Parathyroid adenoma (tissue), 2 donors: ENCODE measurements around the gene ZBTB7B.

ENCODE experiments used
- H2AFZ ChIP-seq: fragments of 300-600 bp; sonication (generic); one replicate; pipeline ENCODE4 v1.7.0; 2017; ENCODE audit warnings: antibody characterized with exemption, mild to moderate bottlenecking
- H3K27ac ChIP-seq: fragments of 300-600 bp; sonication (generic); one replicate; pipeline ENCODE4 v1.7.0; 2017
- H3K27me3 ChIP-seq: fragments of 300-600 bp; sonication (generic); one replicate; pipeline ENCODE4 v1.7.0; 2017; ENCODE audit warnings: low read length; ENCODE audit not compliant: control insufficient read depth, insufficient read depth
- H3K36me3 ChIP-seq: fragments of 300-600 bp; sonication (generic); one replicate; pipeline ENCODE4 v1.7.0; 2017; ENCODE audit warnings: low read length; ENCODE audit not compliant: control insufficient read depth, insufficient read depth
- H3K4me1 ChIP-seq: fragments of 300-600 bp; sonication (generic); one replicate; pipeline ENCODE4 v1.7.0; 2017; ENCODE audit warnings: control low read depth
- H3K4me2 ChIP-seq: fragments of 300-600 bp; sonication (generic); one replicate; pipeline ENCODE4 v1.7.0; 2017; ENCODE audit warnings: low read length
- H3K4me3 ChIP-seq: fragments of 300-600 bp; sonication (generic); one replicate; pipeline ENCODE4 v1.7.0; 2017; ENCODE audit warnings: low read depth, low read length
- H3K79me2 ChIP-seq: fragments of 300-600 bp; sonication (generic); one replicate; pipeline ENCODE4 v1.7.0; 2017; ENCODE audit warnings: control low read depth
- H3K9ac ChIP-seq: fragments of 300-600 bp; sonication (generic); one replicate; pipeline ENCODE4 v1.7.0; 2017; ENCODE audit warnings: mild to moderate bottlenecking
- H3K9me3 ChIP-seq: fragments of 300-600 bp; sonication (generic); one replicate; pipeline ENCODE4 v1.7.0; 2017; ENCODE audit warnings: low read length; ENCODE audit not compliant: control insufficient read depth
- CTCF ChIP-seq: fragments of 300-600 bp; sonication (generic); IDR thresholded peaks from one replicate; pipeline ENCODE4 v1.7.0; 2017; ENCODE audit warnings: antibody characterized with exemption, mild to moderate bottlenecking
- donor health status: primary hyperparathyroidism.

The ZBTB7B gene

GRCh38 chr1:155005076-155006011, 2.7 kb downstream of the ZBTB7B start:
- peak overlapping the region; percentile 54 for H3K27ac ChIP-seq
- H3K9ac ChIP-seq, result no peak overlapping the region
- no peaks in the 10 kb centered on the region for H3K27me3 ChIP-seq
- no peak for TF ChIP-seq CTCF
- peak overlapping the region; percentile 99 for H3K4me2 ChIP-seq
- H3K4me1 ChIP-seq, result peaks cover 10% of the 10 kb centered on the region
- H3K4me3 ChIP-seq, result peak overlapping the region; percentile 99
- no peaks in the 10 kb centered on the region for H3K9me3 ChIP-seq
- peaks cover 7% of the 10 kb centered on the region for H3K79me2 ChIP-seq
- no peaks in the 10 kb centered on the region for H3K36me3 ChIP-seq
- no peak overlapping the region for H2AFZ ChIP-seq

- H3K9me3 ChIP-seq, result no peaks in the 10 kb centered on the region
- H3K79me2 ChIP-seq, result peaks cover 7% of the 10 kb centered on the region
- H2AFZ ChIP-seq, result no peak overlapping the region
- H3K9ac ChIP-seq, result no peak overlapping the region
- no peaks in the 10 kb centered on the region for H3K27me3 ChIP-seq
- H3K36me3 ChIP-seq, result no peaks in the 10 kb centered on the region
- no peak overlapping the region for H3K27ac ChIP-seq
- no peak overlapping the region for H3K4me2 ChIP-seq
- H3K4me1 ChIP-seq, result peaks cover 10% of the 10 kb centered on the region
- no peak overlapping the region for H3K4me3 ChIP-seq
- TF ChIP-seq CTCF, result no peak
Measured at GRCh38 chr1:155006601-155007101, 4.0 kb downstream of the ZBTB7B start.

GRCh38 chr1:155007251-155007828, 4.7 kb downstream of the ZBTB7B start:
- H3K9me3 ChIP-seq, result no peaks in the 10 kb centered on the region
- H3K9ac ChIP-seq, result no peak overlapping the region
- no peak overlapping the region for H2AFZ ChIP-seq
- H3K79me2 ChIP-seq, result peaks cover 7% of the 10 kb centered on the region
- H3K27ac ChIP-seq, result no peak overlapping the region
- no peak overlapping the region for H3K4me2 ChIP-seq
- no peaks in the 10 kb centered on the region for H3K27me3 ChIP-seq
- H3K4me1 ChIP-seq, result peaks cover 12% of the 10 kb centered on the region
- H3K36me3 ChIP-seq, result no peaks in the 10 kb centered on the region
- no peak overlapping the region for H3K4me3 ChIP-seq
- no peak for TF ChIP-seq CTCF

GRCh38 chr1:155008015-155008941, 5.7 kb downstream of the ZBTB7B start:
- no peak overlapping the region for H2AFZ ChIP-seq
- no peaks in the 10 kb centered on the region for H3K27me3 ChIP-seq
- peak overlapping the region; percentile 19 for H3K4me2 ChIP-seq
- peaks cover 7% of the 10 kb centered on the region for H3K79me2 ChIP-seq
- TF ChIP-seq CTCF, result no peak
- H3K27ac ChIP-seq, result peak overlapping the region; percentile 32
- H3K36me3 ChIP-seq, result no peaks in the 10 kb centered on the region
- H3K9me3 ChIP-seq, result no peaks in the 10 kb centered on the region
- no peak overlapping the region for H3K4me3 ChIP-seq
- peaks cover 16% of the 10 kb centered on the region for H3K4me1 ChIP-seq
- H3K9ac ChIP-seq, result no peak overlapping the region
